ENCODE measurements around the gene PLCXD1. TPM values are rescaled to one million over a fixed set of nuclear protein-coding genes. Genes with fewer than 3 reads are reported as not detected.

Gene PLCXD1
- total RNA-seq, 1 donor from 2014 or later = 10.9 TPM

DNA sequence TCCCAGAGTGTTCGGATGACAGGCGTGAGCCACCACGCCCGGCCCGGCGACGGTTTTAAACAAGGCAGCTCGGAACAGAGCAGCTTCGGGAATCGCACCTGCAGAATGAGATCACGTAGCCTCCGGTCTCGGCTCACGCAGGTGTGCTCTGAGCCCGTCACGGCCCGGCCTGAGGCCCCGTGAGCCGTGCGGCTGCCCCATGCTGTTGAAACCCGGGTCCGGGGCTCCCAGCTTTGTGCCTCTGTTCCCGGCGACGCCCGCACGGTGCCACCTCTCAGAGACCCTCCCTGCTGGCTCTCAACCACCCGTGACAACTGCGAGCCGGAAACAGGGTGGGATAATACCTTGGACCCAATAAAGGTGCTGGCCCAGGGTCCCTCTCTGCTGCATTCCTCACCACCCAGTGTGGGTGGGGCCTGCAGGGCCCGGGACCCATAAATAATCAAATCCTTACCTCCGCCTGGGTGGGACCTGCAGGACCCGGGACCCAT is 13.4 kb upstream of the PLCXD1 start:
- H3K4me1 Mint-ChIP-seq (ENCODE audit: unreplicated experiment) = no peaks in the 10 kb centered on the region
- no peak overlapping the region for H3K27ac Mint-ChIP-seq (ENCODE audit: unreplicated experiment)
- TF ChIP-seq CTCF (IDR thresholded peaks at IDR 0.05) = no peak
- no peak for DNase-seq (ENCODE audit: extremely low spot score, unreplicated experiment)
- no peak overlapping the region for H3K4me3 Mint-ChIP-seq (ENCODE audit: unreplicated experiment)
- H3K27me3 Mint-ChIP-seq (ENCODE audit: unreplicated experiment) = no peaks in the 10 kb centered on the region
- H3K36me3 Mint-ChIP-seq (ENCODE audit: unreplicated experiment) = no peaks in the 10 kb centered on the region
- H3K9me3 Mint-ChIP-seq (ENCODE audit: unreplicated experiment) = no peaks in the 10 kb centered on the region

DNA sequence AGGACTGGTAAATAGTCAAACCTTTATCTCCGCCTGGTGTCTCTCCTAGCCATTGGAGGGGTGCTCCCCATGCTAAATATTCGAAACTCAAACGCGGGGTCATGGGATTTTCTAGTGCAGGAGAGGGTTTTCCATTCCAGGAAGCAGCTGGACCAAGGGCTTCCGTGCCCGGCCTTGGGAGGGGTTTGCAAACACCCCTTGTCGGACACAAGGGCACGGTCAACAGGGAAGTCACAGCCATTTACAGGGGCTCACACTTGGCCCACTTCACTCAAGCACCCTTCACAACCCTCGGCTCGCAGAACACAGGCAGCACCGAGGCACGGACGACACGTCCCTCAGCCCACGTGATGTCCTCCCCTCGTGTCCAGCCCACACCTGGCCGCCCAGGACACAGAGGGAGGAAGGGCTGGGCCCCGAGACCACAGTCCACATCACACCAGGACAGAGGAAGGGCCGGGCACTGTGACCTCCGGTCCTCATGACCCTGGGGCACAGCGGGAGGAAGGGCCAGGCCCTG is 10.3 kb upstream of the PLCXD1 start:
- Mint-ChIP-seq H3K36me3 (ENCODE audit: unreplicated experiment) (no peaks in the 10 kb centered on the region), H3K27me3 (ENCODE audit: unreplicated experiment) (no peaks in the 10 kb centered on the region), H3K27ac (ENCODE audit: unreplicated experiment) (no peak overlapping the region), H3K9me3 (ENCODE audit: unreplicated experiment) (no peaks in the 10 kb centered on the region), H3K4me3 (ENCODE audit: unreplicated experiment) (no peak overlapping the region), H3K4me1 (ENCODE audit: unreplicated experiment) (peaks cover 3% of the 10 kb centered on the region)
- no peak for DNase-seq (ENCODE audit: extremely low spot score, unreplicated experiment)
- no peak for TF ChIP-seq CTCF (IDR thresholded peaks at IDR 0.05)

DNA sequence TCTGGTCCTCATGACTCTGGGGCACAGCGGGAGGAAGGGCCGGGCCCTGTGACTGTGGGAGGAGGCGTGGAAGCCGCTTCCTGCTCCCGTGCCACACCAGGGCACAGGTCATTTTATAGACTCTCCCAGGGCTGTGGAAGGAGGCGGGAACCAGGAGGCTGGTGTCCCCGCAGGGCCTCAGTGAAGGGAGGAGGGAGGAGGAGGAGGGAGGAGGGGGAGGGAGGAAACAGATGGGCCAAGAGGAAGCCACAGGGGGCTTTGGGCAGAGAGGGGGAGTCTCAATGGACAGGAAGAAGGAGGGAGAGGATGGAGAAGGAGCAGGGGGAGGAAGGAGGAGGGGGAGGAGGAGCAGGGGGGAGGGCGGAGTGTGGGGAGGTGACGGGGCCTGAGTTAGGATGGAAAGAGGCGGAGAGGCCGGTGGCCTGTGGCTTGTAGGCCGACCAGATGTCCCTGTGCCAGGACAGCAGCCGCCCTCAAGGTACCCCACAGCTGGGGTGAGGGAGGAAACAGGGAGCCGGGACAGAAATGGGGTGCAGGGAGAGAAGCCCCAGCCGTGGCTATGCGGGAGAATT is 6.2 kb upstream of the PLCXD1 start:
- Mint-ChIP-seq H3K36me3 (ENCODE audit: unreplicated experiment) (no peaks in the 10 kb centered on the region), H3K27me3 (ENCODE audit: unreplicated experiment) (no peaks in the 10 kb centered on the region), H3K27ac (ENCODE audit: unreplicated experiment) (no peak overlapping the region), H3K9me3 (ENCODE audit: unreplicated experiment) (no peaks in the 10 kb centered on the region), H3K4me3 (ENCODE audit: unreplicated experiment) (peak overlapping the region; percentile 18), H3K4me1 (ENCODE audit: unreplicated experiment) (peaks cover 9% of the 10 kb centered on the region)
- no peak for DNase-seq (ENCODE audit: extremely low spot score, unreplicated experiment)
- TF ChIP-seq CTCF (IDR thresholded peaks at IDR 0.05) = no peak

GRCh38 chrX:275476-275966 is 5.7 kb upstream of the PLCXD1 start:
- no peaks in the 10 kb centered on the region for H3K27me3 Mint-ChIP-seq (ENCODE audit: unreplicated experiment)
- H3K9me3 Mint-ChIP-seq (ENCODE audit: unreplicated experiment) = no peaks in the 10 kb centered on the region
- H3K36me3 Mint-ChIP-seq (ENCODE audit: unreplicated experiment) = no peaks in the 10 kb centered on the region
- TF ChIP-seq CTCF (IDR thresholded peaks at IDR 0.05) = no peak
- H3K4me1 Mint-ChIP-seq (ENCODE audit: unreplicated experiment) = peaks cover 9% of the 10 kb centered on the region
- DNase-seq (ENCODE audit: extremely low spot score, unreplicated experiment) = no peak
- no peak overlapping the region for H3K27ac Mint-ChIP-seq (ENCODE audit: unreplicated experiment)
- H3K4me3 Mint-ChIP-seq (ENCODE audit: unreplicated experiment) = peak overlapping the region; percentile 18

DNA sequence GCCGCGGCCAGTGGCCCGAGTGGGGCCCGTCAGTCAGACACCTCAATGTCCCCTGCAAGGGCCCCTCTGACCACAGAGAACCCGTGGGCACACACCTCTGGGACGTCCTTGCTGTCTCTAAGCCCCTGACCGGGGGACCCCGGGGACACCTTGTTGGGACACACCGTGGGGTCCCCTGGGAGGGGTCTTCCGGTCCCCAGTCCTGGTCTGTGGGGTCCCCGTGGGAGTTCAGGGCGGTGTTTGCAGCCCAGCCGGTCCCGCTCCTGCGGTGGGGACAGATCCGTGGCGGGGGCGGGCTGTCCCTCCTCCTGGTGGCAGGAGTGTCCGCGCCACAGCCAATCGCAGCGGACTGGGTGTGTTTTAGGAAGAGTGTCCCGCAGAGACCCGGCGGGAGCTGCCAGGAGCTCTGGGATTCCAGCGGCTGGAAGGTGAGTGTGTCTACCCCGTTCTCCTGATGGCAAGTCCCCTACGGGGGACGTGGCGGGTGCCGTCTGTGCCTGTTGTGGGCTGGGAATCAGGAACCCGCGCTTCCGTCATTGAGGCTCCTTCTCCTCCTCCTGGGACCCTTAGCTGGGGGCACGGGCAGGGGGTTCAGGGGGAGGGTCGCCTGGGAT is 5.1 kb upstream of the PLCXD1 start:
- Mint-ChIP-seq H3K4me1 (ENCODE audit: unreplicated experiment) (peaks cover 9% of the 10 kb centered on the region), H3K4me3 (ENCODE audit: unreplicated experiment) (peak overlapping the region; percentile 65), H3K36me3 (ENCODE audit: unreplicated experiment) (no peaks in the 10 kb centered on the region), H3K27me3 (ENCODE audit: unreplicated experiment) (no peaks in the 10 kb centered on the region), H3K27ac (ENCODE audit: unreplicated experiment) (no peak overlapping the region), H3K9me3 (ENCODE audit: unreplicated experiment) (no peaks in the 10 kb centered on the region)
- DNase-seq (ENCODE audit: extremely low spot score, unreplicated experiment) = no peak
- no peak for TF ChIP-seq CTCF (IDR thresholded peaks at IDR 0.05)
